ENCODE measurements around the gene C6orf15.

The C6orf15 gene

DNA sequence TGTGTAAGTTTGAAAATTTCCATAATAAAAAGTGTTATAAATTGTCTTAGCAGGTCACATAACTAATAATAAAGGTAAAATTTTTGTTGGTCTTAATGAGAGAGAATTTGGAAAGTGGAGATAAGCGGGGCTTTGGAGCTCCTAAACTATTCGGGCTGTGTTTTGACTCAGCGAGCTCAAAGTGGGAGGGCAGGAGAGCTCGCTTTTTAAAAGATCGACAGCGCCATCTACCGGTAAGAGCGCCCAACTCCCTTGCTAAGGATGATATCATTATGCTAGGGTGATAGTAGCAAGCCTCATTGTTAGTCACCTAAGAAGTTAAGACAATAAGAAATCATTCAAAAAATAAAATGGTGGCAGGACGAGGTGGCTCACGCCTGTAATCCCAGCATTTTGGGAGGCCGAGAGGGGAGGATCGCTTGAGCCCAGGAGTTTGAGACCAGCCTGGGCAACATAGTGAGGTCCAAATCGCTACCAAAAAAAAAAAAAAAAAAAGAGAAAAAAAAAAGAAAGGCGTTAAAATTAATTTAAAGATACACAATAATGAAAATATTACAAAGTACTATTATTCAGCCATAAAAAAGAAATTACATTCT is 24.8 kb downstream of the C6orf15 start:
- no peaks in the 10 kb centered on the region for H3K27me3 ChIP-seq (ENCODE audit: insufficient read depth, poor library complexity, severe bottlenecking)
- DNase-seq (ENCODE audit: low read depth in 1 of 2, low spot score in 1 of 2) = peak; percentile 52 to 83
- no peak overlapping the region for H3K4me3 ChIP-seq (replicated peaks; ENCODE audit: insufficient read depth, low read length)
- no peak overlapping the region for H3K27ac ChIP-seq (replicated peaks)
- no peak for TF ChIP-seq SPI1 (IDR thresholded peaks at IDR 0.05; ENCODE audit: borderline replicate concordance, low read depth)
- TF ChIP-seq, protein P1, sequence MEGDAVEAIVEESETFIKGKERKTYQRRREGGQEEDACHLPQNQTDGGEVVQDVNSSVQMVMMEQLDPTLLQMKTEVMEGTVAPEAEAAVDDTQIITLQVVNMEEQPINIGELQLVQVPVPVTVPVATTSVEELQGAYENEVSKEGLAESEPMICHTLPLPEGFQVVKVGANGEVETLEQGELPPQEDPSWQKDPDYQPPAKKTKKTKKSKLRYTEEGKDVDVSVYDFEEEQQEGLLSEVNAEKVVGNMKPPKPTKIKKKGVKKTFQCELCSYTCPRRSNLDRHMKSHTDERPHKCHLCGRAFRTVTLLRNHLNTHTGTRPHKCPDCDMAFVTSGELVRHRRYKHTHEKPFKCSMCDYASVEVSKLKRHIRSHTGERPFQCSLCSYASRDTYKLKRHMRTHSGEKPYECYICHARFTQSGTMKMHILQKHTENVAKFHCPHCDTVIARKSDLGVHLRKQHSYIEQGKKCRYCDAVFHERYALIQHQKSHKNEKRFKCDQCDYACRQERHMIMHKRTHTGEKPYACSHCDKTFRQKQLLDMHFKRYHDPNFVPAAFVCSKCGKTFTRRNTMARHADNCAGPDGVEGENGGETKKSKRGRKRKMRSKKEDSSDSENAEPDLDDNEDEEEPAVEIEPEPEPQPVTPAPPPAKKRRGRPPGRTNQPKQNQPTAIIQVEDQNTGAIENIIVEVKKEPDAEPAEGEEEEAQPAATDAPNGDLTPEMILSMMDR (IDR thresholded peaks at IDR 0.05; ENCODE audit: insufficient read depth, low read length) = peak; percentile 81
- TF ChIP-seq REST (IDR thresholded peaks at IDR 0.05; ENCODE audit: insufficient replicate concordance, low read depth) = no peak
- no peak for TF ChIP-seq GABPA (IDR thresholded peaks at IDR 0.05; ENCODE audit: low read depth)
- no peak for TF ChIP-seq POLR2AphosphoS5 (IDR thresholded peaks at IDR 0.05; ENCODE audit: low read depth)

GRCh38 chr6:31086788-31087440 is 25.5 kb downstream of the C6orf15 start:
- TF ChIP-seq, protein P1 (IDR thresholded peaks at IDR 0.05; ENCODE audit: insufficient read depth, low read length) = no peak
- no peak for TF ChIP-seq SPI1 (IDR thresholded peaks at IDR 0.05; ENCODE audit: borderline replicate concordance, low read depth)
- TF ChIP-seq GABPA (IDR thresholded peaks at IDR 0.05; ENCODE audit: low read depth) = no peak
- no peak for TF ChIP-seq POLR2AphosphoS5 (IDR thresholded peaks at IDR 0.05; ENCODE audit: low read depth)
- TF ChIP-seq REST (IDR thresholded peaks at IDR 0.05; ENCODE audit: insufficient replicate concordance, low read depth) = no peak
- no peak overlapping the region for H3K4me3 ChIP-seq (replicated peaks; ENCODE audit: insufficient read depth, low read length)
- H3K27ac ChIP-seq (replicated peaks) = no peak overlapping the region
- H3K27me3 ChIP-seq (ENCODE audit: insufficient read depth, poor library complexity, severe bottlenecking) = no peaks in the 10 kb centered on the region
- DNase-seq (ENCODE audit: low read depth in 1 of 2, low spot score in 1 of 2) = no peak

GRCh38 chr6:31083742-31084354 is 28.5 kb downstream of the C6orf15 start:
- Histone ChIP-seq H3K4me3 (replicated peaks; ENCODE audit: insufficient read depth, low read length) (no peak overlapping the region), H3K27ac (replicated peaks) (no peak overlapping the region), H3K27me3 (ENCODE audit: insufficient read depth, poor library complexity, severe bottlenecking) (no peaks in the 10 kb centered on the region)
- peak; percentile 40 to 64 for DNase-seq (ENCODE audit: low read depth in 1 of 2, low spot score in 1 of 2)
- TF ChIP-seq REST (IDR thresholded peaks at IDR 0.05; ENCODE audit: insufficient replicate concordance, low read depth) = no peak
- TF ChIP-seq, protein P1 (IDR thresholded peaks at IDR 0.05; ENCODE audit: insufficient read depth, low read length) = peak; percentile 38

Measured in HL-60 (cell line).